OCI-LY7 (cell line): Measurements from ENCODE around the gene RDH16. TPM values are rescaled to one million over a fixed set of nuclear protein-coding genes. Genes with fewer than 3 reads are reported as not detected.
"Not testable (repeated sequence)": the region's sequence is repeated elsewhere in the genome, so short reads cannot be mapped to it uniquely, and the experiment has no call there.

ENCODE experiments used
- BruUV-seq: library from RNA; stranded (reverse); fragments of 400-500 nt; replicated peaks from 2 replicates; lab custom pipeline; 2021; lab: Mats Ljungman, UMichigan
- CTCF ChIA-PET: fragments of 300-600 bp; sonication (Branson Sonifier 250); formaldehyde crosslinking; loops from one replicate; lab custom pipeline; 2022; ENCODE audit warnings: antibody characterized with exemption; ENCODE audit not compliant: unreplicated experiment; lab: Charles Lee
- POLR2A ChIA-PET: fragments of 300-600 bp; sonication (Branson Sonifier 250); formaldehyde crosslinking; loops from one replicate; lab custom pipeline; 2022; ENCODE audit warnings: antibody characterized with exemption; lab: Charles Lee
- DNase-seq: peaks from one replicate; pipeline ENCODE4 v3.0.0-alpha.2; 2015; ENCODE audit warnings: low spot score
- H2AFZ ChIP-seq: fragments of 200-600 bp; sonication (generic), shearing (Covaris generic); 2 replicates; pipeline ENCODE4 v1.6.1; 2014; ENCODE audit warnings: mild to moderate bottlenecking, antibody characterized with exemption, low read length, moderate library complexity
- H3K27ac ChIP-seq: fragments of 200-600 bp; sonication (generic); 2 replicates; pipeline ENCODE4 v1.5.1; 2014; ENCODE audit warnings: mixed run types, low read depth, mild to moderate bottlenecking, moderate library complexity, low read length, inconsistent platforms; ENCODE audit not compliant: poor library complexity, severe bottlenecking
- H3K36me3 ChIP-seq: fragments of 200-600 bp; sonication (generic); 2 replicates; pipeline ENCODE4 v1.6.1; 2014; ENCODE audit warnings: mild to moderate bottlenecking, antibody characterized with exemption, low read length, moderate library complexity, mixed read lengths; ENCODE audit not compliant: insufficient read depth
- H3K4me1 ChIP-seq: fragments of 200-600 bp; sonication (generic); 2 replicates; pipeline ENCODE4 v1.5.1; 2014; ENCODE audit warnings: mild to moderate bottlenecking, low read length; ENCODE audit not compliant: insufficient read depth, poor library complexity, severe bottlenecking
- H3K4me2 ChIP-seq: fragments of 200-600 bp; sonication (generic); 2 replicates; pipeline ENCODE4 v1.6.1; 2014; ENCODE audit warnings: mild to moderate bottlenecking, low read length
- H3K4me3 ChIP-seq: fragments of 200-600 bp; sonication (generic); 2 replicates; pipeline ENCODE4 v1.5.1; 2014; ENCODE audit warnings: mild to moderate bottlenecking, low read depth, low read length; ENCODE audit not compliant: poor library complexity, severe bottlenecking
- H3K79me2 ChIP-seq: fragments of 200-600 bp; sonication (generic); 2 replicates; pipeline ENCODE4 v1.6.1; 2016; ENCODE audit warnings: low read depth, mild to moderate bottlenecking, low read length, moderate library complexity, mixed read lengths; ENCODE audit not compliant: insufficient read depth
- H3K9me2 ChIP-seq: fragments of 200-600 bp; sonication (generic); 2 replicates; pipeline ENCODE4 v1.6.1; 2016; ENCODE audit warnings: mild to moderate bottlenecking, low read length, mixed read lengths; ENCODE audit not compliant: insufficient read depth
- H3K9me3 ChIP-seq: fragments of 200-600 bp; sonication (generic); 2 replicates; pipeline ENCODE4 v1.6.1; 2014; ENCODE audit warnings: mild to moderate bottlenecking, mixed run types, low read length, mixed read lengths
- H4K20me1 ChIP-seq: fragments of 200-600 bp; sonication (generic); 2 replicates; pipeline ENCODE4 v1.6.1; 2014; ENCODE audit warnings: mild to moderate bottlenecking, antibody characterized with exemption, low read length, moderate library complexity, mixed read lengths; ENCODE audit not compliant: insufficient read depth
- CTCF ChIP-seq: fragments of 200-600 bp; sonication (generic); conservative IDR thresholded peaks from 2 replicates; pipeline ENCODE4 v1.5.1; 2014; ENCODE audit warnings: mild to moderate bottlenecking, antibody characterized with exemption, low read length, moderate library complexity, mixed read lengths
- EZH2phosphoT487 ChIP-seq: fragments of 200-600 bp; sonication (generic); IDR thresholded peaks from 2 replicates; pipeline ENCODE4 v1.6.1; 2018; ENCODE audit warnings: low read depth, borderline replicate concordance, mild to moderate bottlenecking, mixed run types, antibody characterized with exemption, low read length, moderate library complexity, mixed read lengths
- intact Hi-C: fragments of 100-400 bp; cut with micrococcal nuclease; formaldehyde crosslinking; loops from one replicate; pipeline ENCODE4 v1.10.0; 2022; ENCODE audit not compliant: unreplicated experiment
- total RNA-seq, 2 experiments: library from RNA; depleted of rRNA in 1 of 2; stranded (reverse); fragments of >200 nt in 1 of 2; shearing (Covaris generic) in 1 of 2; gene quantifications; 2 replicates each; pipeline ENCODE4 v1.2.3, GENCODE V29; 2014 to 2022

The RDH16 gene
- total RNA-seq, 2 experiments from 2014 or later, result 0.06 to 0.13 TPM

- intact Hi-C loops, result no loop called here
- no peak overlapping the region for H3K4me2 ChIP-seq
- H3K4me1 ChIP-seq, result no peaks in the 10 kb centered on the region
- BruUV-seq, result no TSS peak
- TF ChIP-seq CTCF (no peak), EZH2phosphoT487 (no peak)
- CTCF ChIA-PET, result no interaction called here
- POLR2A ChIA-PET, result no interaction called here
- DNase-seq, result no peak
- no peaks in the 10 kb centered on the region for H4K20me1 ChIP-seq
- no peaks in the 10 kb centered on the region for H3K36me3 ChIP-seq
- H2AFZ ChIP-seq, result no peak overlapping the region
- H3K9me3 ChIP-seq, result 0 out of 2 replicates have a peak, but pooled peaks cover 3% of the 10 kb centered on the region
- no peak overlapping the region for H3K4me3 ChIP-seq
- H3K27ac ChIP-seq, result no peak overlapping the region
- no peaks in the 10 kb centered on the region for H3K9me2 ChIP-seq
- no peaks in the 10 kb centered on the region for H3K79me2 ChIP-seq
These were observed 43.2 kb downstream of the RDH16 start for GRCh38 chr12:56914256-56914655.

GRCh38 chr12:56909403-56909802 is 48.0 kb downstream of the RDH16 start:
- H3K4me3 ChIP-seq, intact Hi-C loops, POLR2A ChIA-PET, H3K9me3 ChIP-seq, BruUV-seq, H3K9me2 ChIP-seq, H3K79me2 ChIP-seq, DNase-seq, H3K36me3 ChIP-seq, CTCF ChIA-PET, H4K20me1 ChIP-seq, H3K27ac ChIP-seq, H3K4me2 ChIP-seq, H2AFZ ChIP-seq, H3K4me1 ChIP-seq: not testable (repeated sequence)

- Histone ChIP-seq H3K9me3 (0 out of 2 replicates have a peak, but pooled peaks cover 3% of the 10 kb centered on the region), H3K27ac (no peak overlapping the region), H3K9me2 (no peaks in the 10 kb centered on the region), H2AFZ (no peak overlapping the region), H4K20me1 (no peaks in the 10 kb centered on the region), H3K4me3 (no peak overlapping the region), H3K4me1 (no peaks in the 10 kb centered on the region), H3K79me2 (no peaks in the 10 kb centered on the region), H3K4me2 (no peak overlapping the region), H3K36me3 (no peaks in the 10 kb centered on the region)
- ChIA-PET POLR2A (no interaction called here), CTCF (no interaction called here)
- TF ChIP-seq EZH2phosphoT487 (no peak), CTCF (no peak)
- BruUV-seq, result no TSS peak
- intact Hi-C loops, result no loop called here
- no peak for DNase-seq
These were observed 49.3 kb downstream of the RDH16 start for GRCh38 chr12:56908136-56908535.
